HG03521 (cell line): Measurements from ENCODE around the gene C10orf88.
"Not testable (repeated sequence)": the region's sequence is repeated elsewhere in the genome, so short reads cannot be mapped to it uniquely, and the experiment has no call there.

ENCODE experiments used
- ATAC-seq: cut with Tn5 transposase; IDR thresholded peaks from one replicate; pipeline ENCODE4 v1.9.1; 2021; ENCODE audit warnings: mild to moderate bottlenecking, moderate library complexity; ENCODE audit not compliant: unreplicated experiment

The C10orf88 gene

GRCh38 chr10:122966879-122967278 lies 12.9 kb upstream of the C10orf88 start:
- ATAC-seq = no peak

GRCh38 chr10:122962405-122962804 lies 8.4 kb upstream of the C10orf88 start:
- no peak for ATAC-seq

- no peak for ATAC-seq
Observed at GRCh38 chr10:122957474-122957873, 3.4 kb upstream of the C10orf88 start.

GRCh38 chr10:122955892-122956291 lies 1.9 kb upstream of the C10orf88 start:
- ATAC-seq = no peak

GRCh38 chr10:122954731-122955050 lies 664 bp upstream of the C10orf88 start:
- no peak for ATAC-seq

GRCh38 chr10:122949296-122949695 lies 4.7 kb downstream of the C10orf88 start:
- no peak for ATAC-seq

- no peak for ATAC-seq
Observed at GRCh38 chr10:122939856-122940543, 14.0 kb downstream of the C10orf88 start.

GRCh38 chr10:122939133-122939855 lies 14.7 kb downstream of the C10orf88 start:
- ATAC-seq = no peak

- ATAC-seq = no peak
Observed at GRCh38 chr10:122931088-122931906, 22.7 kb downstream of the C10orf88 start.

- ATAC-seq = no peak
Observed at GRCh38 chr10:122930140-122930539, 23.9 kb downstream of the C10orf88 start.

GRCh38 chr10:122915700-122916099 lies 38.3 kb downstream of the C10orf88 start:
- ATAC-seq = no peak

- ATAC-seq = no peak
Observed at GRCh38 chr10:122911889-122912484, 42.0 kb downstream of the C10orf88 start.

- no peak for ATAC-seq
Observed at GRCh38 chr10:122910310-122910709, 43.7 kb downstream of the C10orf88 start, which contains the start of gene FAM24A. Gene FAM24A, plus strand, starts transcription at chr10:122910610. Its CDS starts 1,025 bp downstream, at chr10:122911635.

GRCh38 chr10:122903861-122904260 lies 50.2 kb downstream of the C10orf88 start:
- not testable (repeated sequence) for ATAC-seq

GRCh38 chr10:122894261-122894944 lies 59.6 kb downstream of the C10orf88 start:
- ATAC-seq = no peak

- ATAC-seq = no peak
Observed at GRCh38 chr10:122884166-122884565, 69.9 kb downstream of the C10orf88 start.

- ATAC-seq = no peak
Observed at GRCh38 chr10:122882766-122883165, 71.3 kb downstream of the C10orf88 start.
